Gastroesophageal sphincter (tissue), 4 donors: Measurements from ENCODE around the gene HMG20B. TPM values are rescaled to one million over a fixed set of nuclear protein-coding genes. Genes with fewer than 3 reads are reported as not detected.

Source experiments
- ATAC-seq: fragments of 150-250 bp; one replicate; pipeline ENCODE4 v1.9.1; 2016; ENCODE audit warnings: mild to moderate bottlenecking, moderate library complexity
- H3K27ac ChIP-seq, 4 donors: fragments of 200-600 bp; sonication (generic) in 3 of 4; 1 replicate in 3 of 4; 2 replicates in 1 of 4; pipeline ENCODE4 v1.5.1; 2016 to 2019
- H3K27me3 ChIP-seq: fragments of 200-600 bp; sonication (generic); one replicate; pipeline ENCODE4 v1.5.1; 2019
- H3K36me3 ChIP-seq, 2 donors: fragments of 200-600 bp; sonication (generic); one replicate each; pipeline ENCODE4 v1.5.1; 2019; ENCODE audit warnings: control low read depth in 1 of 2
- H3K4me1 ChIP-seq, 3 donors: fragments of 200-600 bp; sonication (generic); 1 replicate in 2 of 3; 2 replicates in 1 of 3; pipeline ENCODE4 v1.5.1; 2016 to 2019; ENCODE audit warnings: control low read depth in 2 of 3
- H3K4me3 ChIP-seq, 2 donors: fragments of 200-600 bp; sonication (generic); one replicate each; pipeline ENCODE4 v1.5.1; 2019; ENCODE audit warnings: mild to moderate bottlenecking in 1 of 2, moderate library complexity in 1 of 2
- H3K9me3 ChIP-seq, 3 donors: fragments of 200-600 bp; sonication (generic); one replicate each; pipeline ENCODE4 v1.5.1; 2017 to 2019; ENCODE audit warnings: control low read depth in 2 of 3
- EP300 ChIP-seq: sonication (generic); formaldehyde crosslinking; IDR thresholded peaks from one replicate; pipeline ENCODE4 v1.6.1; 2017; ENCODE audit warnings: antibody characterized with exemption, mild to moderate bottlenecking
- POLR2A ChIP-seq, 2 donors: fragments of 450-650 bp; IDR thresholded peaks; one replicate each; pipeline ENCODE4 v1.6.1; 2017; ENCODE audit warnings: antibody characterized with exemption in 2 of 2, mild to moderate bottlenecking in 2 of 2, moderate library complexity in 1 of 2
- POLR2AphosphoS5 ChIP-seq: sonication (generic); formaldehyde crosslinking; IDR thresholded peaks from one replicate; pipeline ENCODE4 v1.6.1; 2017; ENCODE audit warnings: antibody characterized with exemption
- WGBS, 2 donors: methylation state at CpG; one replicate each; pipeline ENCODE4 v1.1.5; 2018; ENCODE audit warnings: low coverage in 1 of 2; 5-methylcytosine and 5-hydroxymethylcytosine counted together
- total RNA-seq, 4 donors: library from RNA; depleted of rRNA; stranded (reverse); fragments of >200 nt; gene quantifications; one replicate each; pipeline ENCODE4 v1.1.0, GENCODE V29; 2016
- TF ChIP-seq, protein P1 (sequence below), 4 experiments: fragments of 200-600 bp in 2 of 4; fragments of 450-650 bp in 2 of 4; sonication (generic) in 1 of 4; IDR thresholded peaks; one replicate each; pipeline ENCODE4 v1.5.1; 2017 to 2019; ENCODE audit warnings: antibody characterized with exemption in 4 of 4, mild to moderate bottlenecking in 2 of 4, moderate library complexity in 2 of 4

HMG20B gene
- total RNA-seq, 4 donors from 2014 or later, result 106 to 203 (median 154) TPM

DNA sequence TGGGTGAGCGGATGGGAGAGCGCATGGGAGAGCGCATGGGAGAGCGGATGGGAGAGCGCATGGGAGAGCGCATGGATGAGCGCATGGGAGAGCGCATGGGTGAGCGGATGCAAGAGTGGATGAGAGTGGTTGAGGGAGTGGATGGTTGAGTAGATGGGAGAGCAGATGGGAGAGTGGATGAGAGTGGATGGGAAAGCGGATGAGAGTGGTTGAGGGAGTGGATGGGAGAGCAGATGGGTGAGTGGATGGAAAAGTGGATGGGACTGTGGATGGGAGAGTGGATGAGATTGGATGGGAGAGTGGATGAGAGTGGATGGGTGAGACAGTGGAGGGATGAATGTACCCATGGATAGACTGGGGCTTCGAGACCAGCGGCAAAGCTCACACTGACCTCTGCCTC is 42.4 kb upstream of the HMG20B start:
- Histone ChIP-seq H3K27ac (no peak overlapping the region), H3K9me3 (no peaks in the 10 kb centered on the region), H3K27me3 (no peaks in the 10 kb centered on the region), H3K36me3 (peaks cover 0 to 82% of the 10 kb centered on the region in 2 donors), H3K4me3 (no peak overlapping the region), H3K4me1 (no peaks in the 10 kb centered on the region)
- no peak for TF ChIP-seq POLR2A (IDR thresholded peaks at IDR 0.05)
- no peak for TF ChIP-seq POLR2AphosphoS5
- TF ChIP-seq, protein P1, sequence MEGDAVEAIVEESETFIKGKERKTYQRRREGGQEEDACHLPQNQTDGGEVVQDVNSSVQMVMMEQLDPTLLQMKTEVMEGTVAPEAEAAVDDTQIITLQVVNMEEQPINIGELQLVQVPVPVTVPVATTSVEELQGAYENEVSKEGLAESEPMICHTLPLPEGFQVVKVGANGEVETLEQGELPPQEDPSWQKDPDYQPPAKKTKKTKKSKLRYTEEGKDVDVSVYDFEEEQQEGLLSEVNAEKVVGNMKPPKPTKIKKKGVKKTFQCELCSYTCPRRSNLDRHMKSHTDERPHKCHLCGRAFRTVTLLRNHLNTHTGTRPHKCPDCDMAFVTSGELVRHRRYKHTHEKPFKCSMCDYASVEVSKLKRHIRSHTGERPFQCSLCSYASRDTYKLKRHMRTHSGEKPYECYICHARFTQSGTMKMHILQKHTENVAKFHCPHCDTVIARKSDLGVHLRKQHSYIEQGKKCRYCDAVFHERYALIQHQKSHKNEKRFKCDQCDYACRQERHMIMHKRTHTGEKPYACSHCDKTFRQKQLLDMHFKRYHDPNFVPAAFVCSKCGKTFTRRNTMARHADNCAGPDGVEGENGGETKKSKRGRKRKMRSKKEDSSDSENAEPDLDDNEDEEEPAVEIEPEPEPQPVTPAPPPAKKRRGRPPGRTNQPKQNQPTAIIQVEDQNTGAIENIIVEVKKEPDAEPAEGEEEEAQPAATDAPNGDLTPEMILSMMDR (IDR thresholded peaks at IDR 0.05), result no peak
- no peak for TF ChIP-seq EP300
- ATAC-seq, result no peak
- 93 to 94% methylated on average over 10 to 12 of the region's 12 CpGs for WGBS, 2 donors

GRCh38 chr19:3531716-3532115 is 41.0 kb upstream of the HMG20B start:
- no peak for ATAC-seq
- Histone ChIP-seq H3K36me3 (peaks cover 0 to 82% of the 10 kb centered on the region in 2 donors), H3K27me3 (no peaks in the 10 kb centered on the region), H3K4me1 (peaks cover 0 to 9% (median 0%) of the 10 kb centered on the region in 3 donors), H3K9me3 (no peaks in the 10 kb centered on the region), H3K27ac (no peak overlapping the region), H3K4me3 (no peak overlapping the region)
- WGBS, 2 donors, result no CpG with 5 or more reads among the region's 29 CpGs
- TF ChIP-seq POLR2AphosphoS5 (no peak), EP300 (no peak), POLR2A (IDR thresholded peaks at IDR 0.05) (no peak)
- TF ChIP-seq, protein P1 (IDR thresholded peaks at IDR 0.05), result no peak

DNA sequence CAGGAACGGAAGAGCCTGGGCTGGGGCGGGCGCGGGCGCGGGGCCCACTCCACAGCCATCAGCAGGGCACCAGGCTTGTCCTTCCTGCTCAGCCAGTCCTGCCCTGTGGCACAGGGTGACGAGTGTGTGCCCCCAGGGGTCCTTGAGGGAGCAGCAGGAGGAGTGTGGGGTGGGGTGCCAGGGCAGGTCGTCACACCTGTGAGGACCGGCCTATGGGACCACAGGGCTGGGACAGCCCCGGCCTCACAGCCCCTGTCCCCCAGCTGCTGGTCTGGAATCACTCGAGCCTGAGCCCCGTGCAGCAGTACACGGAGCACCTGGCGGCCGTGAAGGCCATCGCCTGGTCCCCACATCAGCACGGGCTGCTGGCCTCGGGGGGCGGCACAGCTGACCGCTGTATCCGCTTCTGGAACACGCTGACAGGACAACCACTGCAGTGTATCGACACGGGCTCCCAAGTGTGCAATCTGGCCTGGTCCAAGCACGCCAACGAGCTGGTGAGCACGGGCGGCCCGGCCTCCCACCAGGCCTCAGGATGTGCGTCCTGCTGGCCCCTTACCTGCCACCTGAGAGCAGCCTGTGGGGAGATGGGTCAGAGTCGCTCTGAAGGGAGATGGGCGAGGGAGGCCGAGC is 40.5 kb upstream of the HMG20B start:
- no peaks in the 10 kb centered on the region for H3K27me3 ChIP-seq
- H3K4me3 ChIP-seq, result no peak overlapping the region
- no peak overlapping the region for H3K27ac ChIP-seq
- no peaks in the 10 kb centered on the region for H3K9me3 ChIP-seq
- peaks cover 0 to 15% (median 0%) of the 10 kb centered on the region in 3 donors for H3K4me1 ChIP-seq
- no peak for ATAC-seq
- WGBS, 2 donors, result 80 to 100% methylated on average over 1 to 2 of the region's 33 CpGs
- H3K36me3 ChIP-seq, result peaks cover 0 to 77% of the 10 kb centered on the region in 2 donors
- TF ChIP-seq EP300, result no peak
- TF ChIP-seq, protein P1 (IDR thresholded peaks at IDR 0.05), result no peak
- TF ChIP-seq POLR2AphosphoS5, result no peak

DNA sequence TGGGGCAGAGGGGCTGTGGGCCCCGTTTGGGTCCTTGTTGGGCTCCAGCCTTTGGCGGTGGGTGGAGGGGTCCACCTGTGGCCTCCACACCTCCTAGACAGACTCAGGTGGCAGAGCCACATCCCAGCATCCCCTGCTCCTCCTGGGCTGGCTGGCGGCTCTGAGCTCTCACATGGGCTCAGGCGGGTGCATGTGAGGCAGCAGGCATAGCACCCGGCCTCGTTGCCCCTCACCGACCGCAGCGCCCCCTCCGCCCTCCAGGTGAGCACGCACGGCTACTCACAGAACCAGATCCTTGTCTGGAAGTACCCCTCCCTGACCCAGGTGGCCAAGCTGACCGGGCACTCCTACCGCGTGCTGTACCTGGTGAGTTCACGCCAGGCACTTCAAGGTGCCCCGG is 39.7 kb upstream of the HMG20B start:
- H3K4me3 ChIP-seq, result no peak overlapping the region
- no peak overlapping the region for H3K27ac ChIP-seq
- whole genome bisulfite sequencing, 2 donors, result no CpG with 5 or more reads among the region's 17 CpGs
- H3K36me3 ChIP-seq, result peaks cover 0 to 73% of the 10 kb centered on the region in 2 donors
- TF ChIP-seq POLR2AphosphoS5 (no peak), POLR2A (IDR thresholded peaks at IDR 0.05) (no peak), EP300 (no peak)
- TF ChIP-seq, protein P1 (IDR thresholded peaks at IDR 0.05), result no peak
- peaks cover 0 to 21% (median 0%) of the 10 kb centered on the region in 3 donors for H3K4me1 ChIP-seq
- H3K27me3 ChIP-seq, result no peaks in the 10 kb centered on the region
- no peak for ATAC-seq
- H3K9me3 ChIP-seq, result no peaks in the 10 kb centered on the region

DNA sequence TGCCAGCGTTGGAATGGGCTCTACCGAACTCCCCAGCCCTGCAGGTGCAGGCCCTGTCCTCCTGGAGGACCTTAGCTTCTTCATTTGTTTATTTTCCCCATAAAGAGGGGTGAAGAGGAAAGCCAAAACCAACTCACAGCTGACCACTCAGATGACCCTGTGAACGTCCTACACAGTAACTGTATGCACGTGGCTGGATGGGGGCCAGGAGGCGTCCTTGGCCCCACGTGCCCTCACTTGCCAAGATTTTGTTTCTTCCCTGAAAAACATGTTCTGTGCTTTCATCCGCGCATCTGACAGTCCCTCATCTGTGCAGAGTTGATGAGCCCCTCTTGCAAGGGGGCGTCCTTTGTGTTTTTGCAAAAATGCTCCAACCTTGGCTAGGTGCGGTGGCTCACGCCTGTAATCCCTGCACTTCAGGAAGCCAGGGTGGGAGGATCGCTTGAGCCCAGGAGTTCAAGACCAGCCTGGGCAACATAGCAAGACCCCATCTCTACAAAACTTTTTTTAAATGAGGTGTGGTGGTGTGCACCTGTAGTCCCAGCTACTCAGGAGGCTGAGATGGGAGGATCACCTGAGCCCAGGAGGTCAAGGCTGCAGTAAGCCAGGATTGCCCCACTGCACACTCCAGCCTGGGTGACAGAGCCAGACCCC is 39.1 kb upstream of the HMG20B start:
- Histone ChIP-seq H3K27me3 (no peaks in the 10 kb centered on the region), H3K9me3 (no peaks in the 10 kb centered on the region), H3K4me3 (no peak overlapping the region), H3K27ac (no peak overlapping the region), H3K36me3 (peaks cover 0 to 71% of the 10 kb centered on the region in 2 donors), H3K4me1 (peaks cover 0 to 22% (median 0%) of the 10 kb centered on the region in 3 donors)
- ATAC-seq, result no peak
- 58 to 93% methylated on average over 2 to 6 of the region's 12 CpGs for WGBS, 2 donors
- no peak for TF ChIP-seq POLR2AphosphoS5
- TF ChIP-seq, protein P1 (IDR thresholded peaks at IDR 0.05), result no peak
- TF ChIP-seq EP300, result no peak
- TF ChIP-seq POLR2A (IDR thresholded peaks at IDR 0.05), result no peak
